ENCODE data around the gene NPW. TPM values are rescaled to one million over a fixed set of nuclear protein-coding genes. Genes with fewer than 3 reads are reported as not detected.

NPW gene
- polyA plus RNA-seq, result 4.4 TPM
- long read RNA-seq, donor 1, partial matches to known transcripts, result 0 of 4 reads
- long read RNA-seq, donor 1, other reads (novel, unspliced or antisense), result 0 of 4 reads
- long read RNA-seq, donor 2, transcript NPW-202 (2 exons, 991 nt), result major isoform, 12 of 12 reads
- long read RNA-seq, donor 2, partial matches to known transcripts, result 0 of 12 reads
- long read RNA-seq, donor 2, other reads (novel, unspliced or antisense), result 0 of 12 reads
- long read RNA-seq, donor 3, result 0 reads
- long read RNA-seq, donor 4, result 0 reads
- long read RNA-seq, donor 5, transcript NPW-202 (2 exons, 991 nt), result major isoform, 18 of 18 reads
- long read RNA-seq, donor 5, partial matches to known transcripts, result 0 of 18 reads
- long read RNA-seq, donor 5, other reads (novel, unspliced or antisense), result 0 of 18 reads
- long read RNA-seq, donor 6, transcript NPW-202 (2 exons, 991 nt), result major isoform, 17 of 17 reads
- long read RNA-seq, donor 6, partial matches to known transcripts, result 0 of 17 reads
- long read RNA-seq, donor 6, other reads (novel, unspliced or antisense), result 0 of 17 reads
- long read RNA-seq, donor 7, transcript NPW-202 (2 exons, 991 nt), result major isoform, 16 of 16 reads
- long read RNA-seq, donor 7, partial matches to known transcripts, result 0 of 16 reads
- long read RNA-seq, donor 7, other reads (novel, unspliced or antisense), result 0 of 16 reads
- long read RNA-seq, donor 8, transcript NPW-202 (2 exons, 991 nt), result major isoform, 19 of 19 reads
- long read RNA-seq, donor 8, partial matches to known transcripts, result 0 of 19 reads
- long read RNA-seq, donor 8, other reads (novel, unspliced or antisense), result 0 of 19 reads
- long read RNA-seq, donor 9, transcript NPW-202 (2 exons, 991 nt), result major isoform, 7 of 7 reads
- long read RNA-seq, donor 9, partial matches to known transcripts, result 0 of 7 reads
- long read RNA-seq, donor 9, other reads (novel, unspliced or antisense), result 0 of 7 reads
- long read RNA-seq, donor 10, transcript NPW-202 (2 exons, 991 nt), result major isoform, 18 of 18 reads
- long read RNA-seq, donor 10, partial matches to known transcripts, result 0 of 18 reads
- long read RNA-seq, donor 10, other reads (novel, unspliced or antisense), result 0 of 18 reads
- long read RNA-seq, donor 11, transcript NPW-202 (2 exons, 991 nt), result major isoform, 18 of 18 reads
- long read RNA-seq, donor 11, partial matches to known transcripts, result 0 of 18 reads
- long read RNA-seq, donor 11, other reads (novel, unspliced or antisense), result 0 of 18 reads

- H3K36me3 ChIP-seq (ENCODE audit: control insufficient read depth, insufficient read depth, low read length), result no peaks in the 10 kb centered on the region
- H3K9me3 ChIP-seq (ENCODE audit: control insufficient read depth, low read depth, low read length), result peaks cover 4% of the 10 kb centered on the region
- no peak within 1 kb of the TSS for H3K27ac ChIP-seq (ENCODE audit: low read length)
- WGBS (ENCODE audit: insufficient coverage, low lambda C conversion rate), result no CpG with 5 or more reads among the region's 33 CpGs
- H3K4me3 ChIP-seq (ENCODE audit: low read length), result peak within 1 kb of the TSS; percentile 24
- peaks cover 28% of the 10 kb centered on the region for H3K27me3 ChIP-seq (ENCODE audit: control insufficient read depth, insufficient read depth, low read length)
- peaks cover 41% of the 10 kb centered on the region for H3K4me1 ChIP-seq (ENCODE audit: control insufficient read depth, insufficient read depth, low read length)
- no peak for DNase-seq
These were observed at the start of gene NPW for GRCh38 chr16:2019518-2019920. TSS of gene NPW (plus strand) at chr16:2019785.

DNA sequence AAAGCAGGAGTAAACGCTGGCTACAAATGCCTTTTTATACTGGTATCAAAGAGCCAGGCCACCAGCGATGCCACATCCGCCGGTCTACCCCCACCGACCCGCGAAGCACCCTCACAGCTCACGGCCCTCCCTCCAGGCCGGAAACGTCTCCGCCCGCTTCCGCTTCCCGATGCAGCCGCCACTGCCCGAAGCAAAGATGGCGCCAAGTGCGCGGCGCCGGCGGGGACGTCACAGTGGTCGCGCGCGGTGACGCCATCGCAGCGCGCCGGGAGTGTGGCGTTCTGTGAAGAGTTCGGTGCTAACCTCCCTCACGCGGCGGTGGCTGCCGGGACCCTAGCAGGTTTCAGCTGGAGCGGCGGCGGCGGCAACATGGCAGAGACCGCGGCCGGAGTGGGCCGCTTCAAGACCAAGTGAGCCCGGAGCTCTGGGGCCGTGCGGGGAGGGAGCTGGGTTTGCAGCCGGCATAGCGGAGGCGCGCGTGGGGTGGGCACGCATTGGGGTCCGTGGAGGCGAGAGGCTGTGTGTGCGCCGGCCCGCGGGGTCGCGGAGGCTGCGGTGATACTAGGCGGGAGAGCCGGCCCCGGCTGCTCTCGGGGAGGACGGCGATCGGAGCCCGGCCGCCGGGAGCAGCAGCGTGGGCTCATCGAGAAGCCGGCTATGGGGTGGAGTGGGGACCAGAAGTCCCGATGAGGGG lies 47.6 kb upstream of the NPW start, which contains the start of gene TBL3:
Gene TBL3 (plus strand): TSS at position 258 of the 694 bp plus-strand sequence. CDS start 112 bp downstream, at position 370.
- no peaks in the 10 kb centered on the region for H3K27me3 ChIP-seq (ENCODE audit: control insufficient read depth, insufficient read depth, low read length)
- peaks cover 13% of the 10 kb centered on the region for H3K4me1 ChIP-seq (ENCODE audit: control insufficient read depth, insufficient read depth, low read length)
- H3K4me3 ChIP-seq (ENCODE audit: low read length), result peak within 1 kb of the TSS; percentile 100
- no CpG with 5 or more reads among the region's 78 CpGs for WGBS (ENCODE audit: insufficient coverage, low lambda C conversion rate)
- peak; percentile 91 to 96 for DNase-seq
- no peaks in the 10 kb centered on the region for H3K9me3 ChIP-seq (ENCODE audit: control insufficient read depth, low read depth, low read length)
- H3K36me3 ChIP-seq (ENCODE audit: control insufficient read depth, insufficient read depth, low read length), result peaks cover 29% of the 10 kb centered on the region
- H3K27ac ChIP-seq (ENCODE audit: low read length), result peak within 1 kb of the TSS; percentile 86

GRCh38 chr16:1972490-1972877 lies 47.1 kb upstream of the NPW start:
- Histone ChIP-seq H3K27ac (ENCODE audit: low read length) (peak overlapping the region; percentile 86), H3K4me1 (ENCODE audit: control insufficient read depth, insufficient read depth, low read length) (peaks cover 13% of the 10 kb centered on the region), H3K27me3 (ENCODE audit: control insufficient read depth, insufficient read depth, low read length) (no peaks in the 10 kb centered on the region), H3K36me3 (ENCODE audit: control insufficient read depth, insufficient read depth, low read length) (peaks cover 33% of the 10 kb centered on the region), H3K9me3 (ENCODE audit: control insufficient read depth, low read depth, low read length) (no peaks in the 10 kb centered on the region), H3K4me3 (ENCODE audit: low read length) (peak overlapping the region; percentile 100)
- no peak for DNase-seq
- WGBS (ENCODE audit: insufficient coverage, low lambda C conversion rate), result no CpG with 5 or more reads among the region's 22 CpGs

DNA sequence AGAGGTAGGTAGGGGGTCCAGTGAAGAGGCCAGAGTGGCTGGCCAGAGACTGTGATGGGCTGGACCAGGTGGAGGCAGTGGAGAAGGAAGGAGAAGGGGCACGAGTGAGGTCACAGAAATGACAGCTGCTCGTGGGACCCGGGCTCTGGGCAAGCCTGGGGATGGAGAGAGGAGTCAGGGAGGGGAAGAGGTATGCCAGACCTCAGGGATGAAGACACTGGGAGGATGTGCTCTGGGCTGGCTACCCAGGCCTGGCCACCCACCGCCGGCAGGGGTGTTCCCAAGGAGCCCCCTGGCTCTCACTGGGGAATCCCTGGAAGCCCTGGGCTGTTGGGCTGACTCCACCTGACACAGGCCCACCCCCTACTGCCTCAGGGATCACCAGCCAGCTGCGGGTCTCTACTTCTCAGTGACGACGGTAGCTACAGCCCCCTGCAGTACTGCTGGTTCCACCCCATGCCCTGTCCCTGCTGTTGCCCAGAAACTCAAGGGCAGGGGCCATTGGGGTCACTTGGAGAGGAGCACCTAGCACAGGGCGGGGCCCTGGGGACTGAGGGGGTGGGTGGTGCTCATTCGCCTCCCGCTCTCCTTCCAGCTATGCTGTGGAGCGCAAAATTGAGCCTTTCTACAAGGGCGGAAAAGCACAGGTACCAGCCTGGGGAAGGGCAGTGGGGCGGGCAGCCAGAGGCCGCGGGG lies 46.0 kb upstream of the NPW start:
- Histone ChIP-seq H3K4me1 (ENCODE audit: control insufficient read depth, insufficient read depth, low read length) (peaks cover 15% of the 10 kb centered on the region), H3K27me3 (ENCODE audit: control insufficient read depth, insufficient read depth, low read length) (peaks cover under 1% of the 10 kb centered on the region), H3K27ac (ENCODE audit: low read length) (no peak overlapping the region), H3K36me3 (ENCODE audit: control insufficient read depth, insufficient read depth, low read length) (peaks cover 43% of the 10 kb centered on the region), H3K9me3 (ENCODE audit: control insufficient read depth, low read depth, low read length) (peaks cover 4% of the 10 kb centered on the region), H3K4me3 (ENCODE audit: low read length) (no peak overlapping the region)
- no CpG with 5 or more reads among the region's 16 CpGs for WGBS (ENCODE audit: insufficient coverage, low lambda C conversion rate)
- no peak for DNase-seq

DNA sequence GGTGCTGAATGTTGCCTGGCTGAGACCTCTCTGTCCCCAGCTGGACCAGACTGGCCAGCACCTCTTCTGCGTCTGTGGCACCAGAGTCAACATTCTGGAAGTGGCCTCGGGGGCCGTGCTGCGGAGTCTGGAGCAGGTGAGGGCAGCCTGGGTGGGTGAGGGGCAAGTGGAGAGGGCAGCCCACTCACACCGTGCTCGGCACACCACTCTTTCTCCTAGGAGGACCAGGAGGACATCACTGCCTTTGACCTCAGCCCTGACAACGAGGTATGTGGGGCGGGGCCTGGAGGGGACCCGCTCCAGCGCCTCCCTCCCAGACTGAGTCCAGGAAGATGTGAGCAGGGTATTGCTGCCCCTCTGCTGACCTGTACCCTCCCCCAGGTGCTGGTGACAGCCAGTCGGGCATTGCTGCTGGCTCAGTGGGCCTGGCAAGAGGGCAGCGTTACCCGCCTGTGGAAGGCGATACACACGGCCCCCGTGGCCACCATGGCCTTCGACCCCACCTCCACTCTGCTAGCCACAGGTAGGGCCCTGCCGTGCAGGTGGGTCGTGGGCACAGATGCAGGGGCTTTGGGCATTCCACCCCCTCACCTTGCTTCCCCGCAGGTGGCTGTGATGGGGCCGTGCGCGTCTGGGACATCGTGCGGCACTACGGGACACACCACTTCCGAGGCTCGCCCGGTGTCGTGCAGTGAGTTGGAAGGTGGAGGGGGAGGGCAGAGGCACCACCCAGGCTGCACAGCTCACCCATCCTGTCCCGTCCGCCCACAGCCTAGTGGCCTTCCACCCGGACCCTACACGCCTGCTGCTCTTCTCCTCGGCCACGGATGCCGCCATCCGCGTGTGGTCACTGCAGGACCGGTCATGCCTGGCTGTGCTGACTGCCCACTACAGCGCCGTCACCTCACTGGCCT lies 45.2 kb upstream of the NPW start:
- Histone ChIP-seq H3K36me3 (ENCODE audit: control insufficient read depth, insufficient read depth, low read length) (peaks cover 43% of the 10 kb centered on the region), H3K4me3 (ENCODE audit: low read length) (no peak overlapping the region), H3K4me1 (ENCODE audit: control insufficient read depth, insufficient read depth, low read length) (peaks cover 20% of the 10 kb centered on the region), H3K9me3 (ENCODE audit: control insufficient read depth, low read depth, low read length) (peaks cover 4% of the 10 kb centered on the region), H3K27me3 (ENCODE audit: control insufficient read depth, insufficient read depth, low read length) (peaks cover 6% of the 10 kb centered on the region), H3K27ac (ENCODE audit: low read length) (no peak overlapping the region)
- DNase-seq, result no peak
- no CpG with 5 or more reads among the region's 42 CpGs for WGBS (ENCODE audit: insufficient coverage, low lambda C conversion rate)

DNA sequence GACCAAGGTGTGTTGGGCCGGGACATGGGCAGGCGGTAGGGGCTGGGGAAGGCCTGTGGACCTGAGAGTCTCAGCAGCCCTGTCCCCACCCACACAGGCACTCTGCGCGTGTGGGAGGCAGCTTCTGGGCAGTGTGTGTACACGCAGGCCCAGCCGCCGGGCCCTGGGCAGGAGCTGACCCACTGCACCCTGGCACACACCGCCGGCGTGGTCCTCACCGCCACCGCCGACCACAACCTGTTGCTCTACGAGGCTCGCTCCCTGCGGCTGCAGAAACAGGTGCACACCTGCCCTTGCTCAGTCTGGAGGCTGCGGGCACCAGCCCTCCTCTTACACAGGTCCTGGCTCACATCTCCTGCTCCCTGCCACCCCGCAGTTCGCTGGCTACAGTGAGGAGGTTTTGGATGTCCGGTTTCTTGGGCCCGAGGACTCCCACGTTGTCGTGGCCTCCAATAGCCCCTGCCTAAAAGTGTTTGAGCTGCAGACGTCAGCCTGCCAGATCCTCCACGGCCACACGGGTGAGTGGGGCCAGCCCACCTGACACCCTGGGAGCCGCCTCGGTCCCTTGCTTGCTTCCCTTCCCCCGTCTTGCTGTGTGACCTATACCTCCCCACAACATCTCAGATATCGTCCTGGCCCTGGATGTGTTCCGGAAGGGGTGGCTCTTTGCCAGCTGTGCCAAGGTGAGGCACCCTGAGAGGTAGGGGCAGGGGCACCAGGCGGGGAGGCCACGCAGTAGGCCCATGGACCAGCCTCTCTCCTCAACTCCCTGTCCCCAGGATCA lies 44.0 kb upstream of the NPW start:
- WGBS (ENCODE audit: insufficient coverage, low lambda C conversion rate), result 100% methylated on average over 1 of the region's 33 CpGs
- DNase-seq, result no peak

DNA sequence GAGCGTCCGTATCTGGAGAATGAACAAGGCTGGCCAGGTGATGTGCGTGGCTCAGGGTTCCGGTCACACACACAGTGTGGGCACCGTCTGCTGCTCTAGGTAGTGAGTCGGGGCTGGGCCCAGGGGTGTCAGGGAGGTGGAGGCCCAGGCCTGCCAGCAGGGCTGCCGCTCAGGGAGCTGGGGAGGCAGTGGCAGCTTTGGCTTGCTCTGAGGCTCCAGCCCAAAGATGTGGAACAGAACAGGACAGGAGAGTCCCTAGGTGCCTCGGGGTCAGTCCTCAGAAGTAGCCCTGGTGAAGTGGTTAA lies 43.4 kb upstream of the NPW start:
- no peak overlapping the region for H3K27ac ChIP-seq (ENCODE audit: low read length)
- H3K4me3 ChIP-seq (ENCODE audit: low read length), result no peak overlapping the region
- peaks cover 34% of the 10 kb centered on the region for H3K4me1 ChIP-seq (ENCODE audit: control insufficient read depth, insufficient read depth, low read length)
- WGBS (ENCODE audit: insufficient coverage, low lambda C conversion rate), result no CpG with 5 or more reads among the region's 8 CpGs
- peaks cover 24% of the 10 kb centered on the region for H3K27me3 ChIP-seq (ENCODE audit: control insufficient read depth, insufficient read depth, low read length)
- H3K9me3 ChIP-seq (ENCODE audit: control insufficient read depth, low read depth, low read length), result peaks cover 12% of the 10 kb centered on the region
- no peak for DNase-seq
- peaks cover 43% of the 10 kb centered on the region for H3K36me3 ChIP-seq (ENCODE audit: control insufficient read depth, insufficient read depth, low read length)

More for the DNA sequence above, 44.0 kb upstream of the NPW start:
- Histone ChIP-seq H3K4me3 (ENCODE audit: low read length) (no peak overlapping the region), H3K27me3 (ENCODE audit: control insufficient read depth, insufficient read depth, low read length) (peaks cover 19% of the 10 kb centered on the region), H3K27ac (ENCODE audit: low read length) (no peak overlapping the region), H3K36me3 (ENCODE audit: control insufficient read depth, insufficient read depth, low read length) (peaks cover 43% of the 10 kb centered on the region), H3K4me1 (ENCODE audit: control insufficient read depth, insufficient read depth, low read length) (peaks cover 32% of the 10 kb centered on the region), H3K9me3 (ENCODE audit: control insufficient read depth, low read depth, low read length) (peaks cover 9% of the 10 kb centered on the region)

GRCh38 chr16:1976951-1977874 lies 42.4 kb upstream of the NPW start:
- no peak overlapping the region for H3K4me3 ChIP-seq (ENCODE audit: low read length)
- peaks cover 34% of the 10 kb centered on the region for H3K27me3 ChIP-seq (ENCODE audit: control insufficient read depth, insufficient read depth, low read length)
- H3K27ac ChIP-seq (ENCODE audit: low read length), result no peak overlapping the region
- peaks cover 43% of the 10 kb centered on the region for H3K36me3 ChIP-seq (ENCODE audit: control insufficient read depth, insufficient read depth, low read length)
- no CpG with 5 or more reads among the region's 33 CpGs for WGBS (ENCODE audit: insufficient coverage, low lambda C conversion rate)
- peaks cover 44% of the 10 kb centered on the region for H3K4me1 ChIP-seq (ENCODE audit: control insufficient read depth, insufficient read depth, low read length)
- H3K9me3 ChIP-seq (ENCODE audit: control insufficient read depth, low read depth, low read length), result peaks cover 12% of the 10 kb centered on the region
- DNase-seq, result no peak

Measured in large intestine (tissue), 12 donors.